Activated naive CD4-positive, alpha-beta T cell treated with anti-CD3 and anti-CD28 coated beads, Interleukin-2, amount 50 U/mL, for 72 hours (primary cell): Measurements from ENCODE around the gene DQX1. TPM values are rescaled to one million over a fixed set of nuclear protein-coding genes. Genes with fewer than 3 reads are reported as not detected.
"Not testable (repeated sequence)": the region's sequence is repeated elsewhere in the genome, so short reads cannot be mapped to it uniquely, and the experiment has no call there.

Experiments
- ATAC-seq, 2 donors: fragments of 150-1000 bp; cut with Tn5 transposase; 2 replicates each; pipeline ENCODE4 v1.10.0; 2021; ENCODE audit warnings: mild to moderate bottlenecking in 2 of 2, moderate library complexity in 2 of 2
- DNase-seq, 2 donors: peaks; one replicate each; pipeline ENCODE4 v3.0.0; 2021 to 2022; ENCODE audit warnings: low spot score in 2 of 2
- H3K27ac Mint-ChIP-seq, 2 donors: one replicate each; pipeline ENCODE4 v1.8.0; 2022; ENCODE audit warnings: mild to moderate bottlenecking in 2 of 2, mixed read lengths in 2 of 2
- H3K36me3 Mint-ChIP-seq, 2 donors: one replicate each; pipeline ENCODE4 v1.8.0; 2022; ENCODE audit warnings: mixed read lengths in 2 of 2
- H3K9me3 Mint-ChIP-seq, 2 donors: one replicate each; pipeline ENCODE4 v1.8.0; 2022; ENCODE audit warnings: mixed read lengths in 2 of 2
- total RNA-seq, 2 donors: library from RNA; stranded (reverse); gene quantifications; one replicate each; pipeline ENCODE4 v1.2.3, GENCODE V29; 2022

DQX1 gene, protein sequence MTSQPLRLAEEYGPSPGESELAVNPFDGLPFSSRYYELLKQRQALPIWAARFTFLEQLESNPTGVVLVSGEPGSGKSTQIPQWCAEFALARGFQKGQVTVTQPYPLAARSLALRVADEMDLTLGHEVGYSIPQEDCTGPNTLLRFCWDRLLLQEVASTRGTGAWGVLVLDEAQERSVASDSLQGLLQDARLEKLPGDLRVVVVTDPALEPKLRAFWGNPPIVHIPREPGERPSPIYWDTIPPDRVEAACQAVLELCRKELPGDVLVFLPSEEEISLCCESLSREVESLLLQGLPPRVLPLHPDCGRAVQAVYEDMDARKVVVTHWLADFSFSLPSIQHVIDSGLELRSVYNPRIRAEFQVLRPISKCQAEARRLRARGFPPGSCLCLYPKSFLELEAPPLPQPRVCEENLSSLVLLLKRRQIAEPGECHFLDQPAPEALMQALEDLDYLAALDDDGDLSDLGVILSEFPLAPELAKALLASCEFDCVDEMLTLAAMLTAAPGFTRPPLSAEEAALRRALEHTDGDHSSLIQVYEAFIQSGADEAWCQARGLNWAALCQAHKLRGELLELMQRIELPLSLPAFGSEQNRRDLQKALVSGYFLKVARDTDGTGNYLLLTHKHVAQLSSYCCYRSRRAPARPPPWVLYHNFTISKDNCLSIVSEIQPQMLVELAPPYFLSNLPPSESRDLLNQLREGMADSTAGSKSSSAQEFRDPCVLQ
- 1 to 10 TPM in 1 of 2 donors, under 1 TPM in 1; 0.29 to 2.3 TPM for total RNA-seq

DNA sequence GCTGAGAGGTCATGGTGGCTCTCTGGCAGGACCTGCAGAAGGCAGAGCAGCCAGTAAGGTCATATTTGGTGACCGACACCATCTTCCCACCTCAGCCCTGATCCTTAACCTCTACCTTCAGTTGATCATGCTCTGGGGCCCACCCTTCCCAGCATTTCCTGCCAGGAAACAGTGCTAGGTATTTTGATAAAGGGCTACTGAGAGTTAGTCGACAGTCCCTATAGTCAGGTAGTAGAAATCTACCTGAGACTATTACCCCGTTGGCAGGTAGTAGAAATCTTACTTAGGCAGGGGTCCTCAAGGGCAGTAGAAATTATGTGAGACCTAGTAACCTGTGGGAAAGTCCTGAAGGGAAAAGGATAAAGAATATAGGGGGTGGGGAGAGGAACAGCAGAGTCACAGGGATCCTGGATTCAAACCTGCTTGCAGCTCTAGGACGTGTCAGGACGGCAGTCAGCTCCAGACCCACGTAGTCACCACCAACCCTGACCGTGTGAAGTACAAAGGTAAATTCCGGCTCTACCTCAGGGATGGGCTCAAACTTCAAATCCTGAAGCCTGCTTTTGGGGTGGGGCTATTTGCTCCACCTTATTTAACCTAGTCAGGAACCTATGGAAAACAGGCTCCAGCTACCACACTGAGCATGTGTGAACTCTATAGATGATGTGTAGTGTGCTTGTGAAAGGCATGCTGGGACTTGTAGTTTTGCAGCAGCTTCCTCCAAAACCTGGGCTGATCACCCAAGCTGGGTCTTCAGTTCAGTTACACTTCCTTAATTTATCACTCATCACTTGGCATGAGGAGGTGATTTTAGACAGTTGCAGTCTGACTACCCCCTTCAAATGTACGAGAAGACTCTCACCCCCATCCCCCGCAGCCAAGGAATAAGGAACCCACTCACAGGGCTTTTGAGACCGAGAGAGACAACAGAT, at the start of gene DQX1:
Gene DQX1, minus strand, starts transcription at position 515 of the 932 bp plus-strand sequence. Its CDS starts 502 bp downstream, at position 13.
- ATAC-seq = no peak
- peaks cover 38 to 43% of the 10 kb centered on the region in 2 donors for H3K36me3 Mint-ChIP-seq
- peak within 1 kb of the TSS; percentile 32 to 46 for H3K27ac Mint-ChIP-seq
- no peak for DNase-seq
- no peaks in the 10 kb centered on the region for H3K9me3 Mint-ChIP-seq

DNA sequence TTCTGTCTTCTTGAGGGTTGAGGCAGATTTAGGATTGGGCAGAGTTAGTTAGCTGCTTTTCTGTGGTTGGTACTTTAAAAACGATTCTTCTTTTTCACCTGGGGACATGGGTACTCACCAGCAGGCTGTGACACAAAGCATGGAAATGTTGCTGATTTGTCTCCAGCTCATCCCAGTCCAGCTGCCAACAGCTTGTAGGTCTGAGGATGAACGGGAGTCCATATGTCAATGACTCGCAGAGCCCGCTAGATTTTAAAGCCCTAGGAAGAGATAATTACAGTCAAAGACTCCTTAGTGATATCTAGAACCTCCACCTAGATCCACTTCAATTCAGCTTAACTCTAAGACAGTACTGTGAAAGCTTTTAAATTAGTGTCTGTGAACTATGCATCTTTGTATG, 49.3 kb upstream of the DQX1 start:
- ATAC-seq (no peak), DNase-seq (no peak)
- H3K27ac Mint-ChIP-seq = no peak overlapping the region
- H3K36me3 Mint-ChIP-seq = peaks cover 0 to 12% of the 10 kb centered on the region in 2 donors
- peaks cover 9 to 11% of the 10 kb centered on the region in 2 donors for H3K9me3 Mint-ChIP-seq

DNA sequence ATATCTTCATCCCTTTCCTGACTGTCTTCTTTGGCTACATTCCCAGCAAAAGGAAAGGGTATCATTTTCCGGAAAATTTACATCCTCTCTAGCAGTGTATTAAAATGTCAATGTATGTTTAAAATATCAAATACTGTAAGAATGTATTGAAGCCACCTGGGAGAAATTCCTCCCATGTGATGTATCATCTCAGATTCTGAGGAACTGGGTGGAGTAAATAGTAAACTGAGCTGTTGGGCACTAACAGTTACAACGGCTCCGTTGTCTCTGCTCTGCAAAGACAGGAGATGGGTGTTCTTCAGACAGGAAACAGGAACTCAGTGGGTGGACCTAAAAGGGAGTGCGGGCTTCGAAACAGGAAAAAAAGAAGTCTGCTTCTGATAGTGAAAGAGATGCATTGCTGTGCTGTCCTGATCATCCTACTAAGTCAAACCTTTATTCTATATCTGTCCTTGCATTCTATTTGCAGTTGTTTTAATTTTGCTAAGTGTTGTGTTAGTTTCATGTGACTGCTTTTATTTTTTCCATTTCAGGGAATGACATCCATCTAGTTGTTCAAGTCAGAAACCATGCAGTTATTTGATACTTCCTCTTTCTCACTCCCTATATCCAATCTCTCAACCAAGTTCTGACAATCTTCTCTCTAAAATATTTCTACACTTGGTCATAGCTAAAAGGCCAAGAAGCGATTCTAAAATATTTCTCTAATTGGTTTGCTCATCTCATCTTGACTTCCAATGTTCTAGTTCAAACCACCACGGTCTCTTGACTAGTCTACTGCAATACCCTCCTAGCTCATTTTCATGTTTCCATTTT, 47.9 kb upstream of the DQX1 start:
- peaks cover 0 to 12% of the 10 kb centered on the region in 2 donors for H3K36me3 Mint-ChIP-seq
- H3K27ac Mint-ChIP-seq = peak overlapping the region; percentile 31 to 76
- peaks cover 9 to 11% of the 10 kb centered on the region in 2 donors for H3K9me3 Mint-ChIP-seq
- ATAC-seq (peak; percentile 28 to 71), DNase-seq (no peak)

DNA sequence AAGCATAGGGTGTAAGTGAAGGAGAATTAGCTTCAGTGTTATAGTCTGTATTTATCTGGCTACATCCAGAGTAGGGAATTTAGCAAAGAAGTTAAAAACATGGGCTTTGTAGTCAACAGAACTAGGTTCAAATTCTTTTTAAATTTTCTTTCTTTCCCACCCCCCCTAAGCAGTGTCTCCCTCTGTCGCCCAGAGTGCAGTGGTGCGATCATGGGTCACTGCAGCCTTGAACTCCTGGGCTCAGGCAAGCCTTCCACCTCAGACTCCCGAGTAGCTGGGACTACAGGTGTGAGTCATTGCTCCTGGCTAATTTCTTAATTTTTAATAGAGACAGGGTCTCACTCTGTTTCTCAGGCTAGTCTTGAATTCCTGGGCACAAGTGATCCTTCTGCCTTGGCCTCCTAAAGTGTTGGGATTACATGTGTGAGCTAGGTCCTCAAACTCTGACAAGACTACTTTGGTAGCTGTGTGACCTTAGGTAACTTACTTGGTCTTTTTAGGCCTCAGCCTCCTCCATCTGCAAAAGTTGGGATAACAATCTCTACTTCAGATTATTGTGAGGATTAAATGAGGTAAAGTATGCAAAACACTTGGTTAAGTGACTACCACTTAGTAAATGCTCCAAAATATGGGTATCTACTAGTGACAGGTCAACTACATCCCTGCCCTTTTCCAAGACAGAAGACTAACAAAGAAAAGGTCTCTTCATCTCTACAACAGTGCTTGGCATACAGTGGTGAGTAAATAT, 46.3 kb upstream of the DQX1 start:
- peaks cover 9 to 11% of the 10 kb centered on the region in 2 donors for H3K9me3 Mint-ChIP-seq
- ATAC-seq = no peak
- H3K27ac Mint-ChIP-seq = no peak overlapping the region

DNA sequence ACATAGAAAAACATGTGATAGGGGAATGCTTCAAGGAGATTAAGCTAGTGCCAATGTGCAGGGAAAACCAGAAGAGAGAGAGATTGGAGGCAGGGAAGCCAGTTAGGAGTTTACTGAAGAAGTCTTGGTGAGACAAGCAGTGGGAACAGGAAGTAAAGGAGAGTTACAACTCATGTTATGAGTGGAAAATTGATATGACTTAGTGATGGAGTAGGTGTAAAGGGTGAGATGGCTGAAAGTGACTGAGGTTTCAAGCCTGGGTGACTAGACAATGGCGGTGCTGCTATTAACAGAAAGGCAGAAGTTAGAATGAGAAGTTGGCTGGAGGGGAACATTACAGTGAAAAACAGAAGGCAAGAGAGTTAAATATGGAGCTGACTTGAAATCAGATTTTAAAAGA, 45.0 kb upstream of the DQX1 start:
- H3K36me3 Mint-ChIP-seq = peaks cover 0 to 12% of the 10 kb centered on the region in 2 donors
- DNase-seq (peak in 1 of 2 donors; percentile 25), ATAC-seq (peak; percentile 85 to 90)
- H3K9me3 Mint-ChIP-seq = peaks cover 9 to 11% of the 10 kb centered on the region in 2 donors
- no peak overlapping the region for H3K27ac Mint-ChIP-seq

More for the DNA sequence above, 46.3 kb upstream of the DQX1 start:
- H3K36me3 Mint-ChIP-seq = peaks cover 0 to 12% of the 10 kb centered on the region in 2 donors
- no peak for DNase-seq

DNA sequence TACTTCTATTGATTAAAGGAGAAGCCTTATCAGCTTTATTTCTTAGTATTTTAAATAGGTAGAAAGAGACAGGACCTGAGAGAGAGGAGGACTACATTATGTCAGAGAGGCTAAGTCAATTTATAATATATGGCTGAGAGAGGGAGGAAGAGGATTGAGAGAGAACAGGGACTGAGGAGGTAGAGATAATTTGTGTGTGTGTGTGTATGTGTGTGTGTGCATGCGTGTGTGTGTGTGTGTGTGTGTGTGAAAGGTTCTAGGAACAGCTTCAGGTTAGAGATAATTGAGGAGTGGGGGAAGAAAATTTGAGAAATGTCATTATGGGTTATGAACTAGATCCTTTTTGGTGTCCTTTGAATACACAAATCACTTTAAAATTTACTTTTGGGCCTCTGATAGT, 43.7 kb upstream of the DQX1 start:
- ATAC-seq (no peak), DNase-seq (no peak)
- H3K9me3 Mint-ChIP-seq = peaks cover 7 to 11% of the 10 kb centered on the region in 2 donors
- H3K36me3 Mint-ChIP-seq = peaks cover 0 to 10% of the 10 kb centered on the region in 2 donors
- no peak overlapping the region for H3K27ac Mint-ChIP-seq

DNA sequence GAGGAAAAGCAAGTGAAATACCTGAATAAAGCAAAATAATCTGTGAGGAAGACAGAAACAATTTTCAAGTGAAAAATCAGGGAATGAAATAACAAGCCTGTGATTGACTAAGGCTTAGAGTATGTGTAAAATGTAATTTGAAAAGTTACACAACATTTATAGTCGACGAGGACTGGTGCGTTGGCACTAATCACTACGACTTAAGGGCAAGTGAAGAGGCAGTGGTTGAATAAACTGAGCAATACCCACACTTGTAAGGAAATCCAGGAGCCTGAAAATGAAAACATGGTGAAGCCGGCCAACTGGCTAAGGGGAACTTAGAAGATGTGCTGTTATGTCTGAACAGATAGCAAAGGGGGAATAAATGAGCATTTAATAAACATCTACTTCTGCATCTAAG, 41.9 kb upstream of the DQX1 start:
- H3K27ac Mint-ChIP-seq = no peak overlapping the region
- ATAC-seq = no peak
- no peaks in the 10 kb centered on the region for H3K36me3 Mint-ChIP-seq
- DNase-seq = no peak
- H3K9me3 Mint-ChIP-seq = no peaks in the 10 kb centered on the region

DNA sequence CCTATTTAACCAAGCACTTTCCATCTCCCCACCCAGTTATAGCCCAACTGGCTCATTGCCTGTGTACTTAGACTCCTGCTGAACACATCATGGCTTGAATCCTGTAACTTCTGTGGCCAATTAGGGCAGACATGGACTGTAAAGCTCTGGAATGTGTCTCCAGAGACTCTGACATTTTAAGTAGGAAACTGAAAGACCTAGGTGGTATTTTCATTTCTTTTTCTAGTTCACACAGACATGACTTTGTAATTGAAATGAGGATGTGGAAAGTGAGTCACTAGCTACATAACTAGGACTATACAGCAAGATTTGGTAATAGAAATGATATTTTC, 40.7 kb upstream of the DQX1 start:
- no peaks in the 10 kb centered on the region for H3K36me3 Mint-ChIP-seq
- DNase-seq (no peak), ATAC-seq (peak; percentile 69 to 75)
- H3K9me3 Mint-ChIP-seq = no peaks in the 10 kb centered on the region
- peak overlapping the region; percentile 3 to 93 for H3K27ac Mint-ChIP-seq

DNA sequence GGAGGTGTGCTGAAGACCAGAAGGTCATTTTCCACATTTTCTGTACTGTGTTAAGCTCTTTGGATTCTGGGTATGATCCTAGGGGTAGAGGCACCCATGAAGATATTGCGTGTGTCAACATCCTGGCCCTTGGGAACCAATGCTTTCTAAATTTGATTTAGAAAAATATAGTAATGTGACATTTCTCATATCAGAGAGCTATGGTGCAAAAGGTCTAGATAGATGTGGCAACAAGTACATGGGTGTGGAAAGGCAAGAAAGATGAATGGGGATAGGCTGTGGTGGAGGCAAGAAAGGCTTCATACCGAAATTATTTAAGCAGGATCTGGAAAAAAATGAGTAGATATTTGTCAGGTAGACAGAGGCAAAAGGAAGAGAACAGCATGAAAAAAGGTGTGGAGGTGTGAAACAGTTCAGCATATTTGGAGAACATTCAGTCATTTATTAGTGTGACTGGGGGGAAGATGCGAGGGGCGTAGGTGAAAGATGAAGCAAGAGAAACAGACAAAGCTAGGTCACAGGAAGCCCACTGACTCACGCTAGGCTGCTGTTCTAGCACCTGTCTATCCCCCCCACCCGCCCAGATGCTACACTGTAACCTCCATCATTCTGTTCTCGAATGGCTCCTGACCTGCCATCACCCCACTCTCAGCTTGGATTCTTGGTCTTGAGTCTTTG, 40.2 kb upstream of the DQX1 start:
- ATAC-seq (peak in 1 of 2 donors; percentile 66), DNase-seq (no peak)
- peak overlapping the region; percentile 3 to 93 for H3K27ac Mint-ChIP-seq
- H3K9me3 Mint-ChIP-seq = no peaks in the 10 kb centered on the region
- no peaks in the 10 kb centered on the region for H3K36me3 Mint-ChIP-seq

DNA sequence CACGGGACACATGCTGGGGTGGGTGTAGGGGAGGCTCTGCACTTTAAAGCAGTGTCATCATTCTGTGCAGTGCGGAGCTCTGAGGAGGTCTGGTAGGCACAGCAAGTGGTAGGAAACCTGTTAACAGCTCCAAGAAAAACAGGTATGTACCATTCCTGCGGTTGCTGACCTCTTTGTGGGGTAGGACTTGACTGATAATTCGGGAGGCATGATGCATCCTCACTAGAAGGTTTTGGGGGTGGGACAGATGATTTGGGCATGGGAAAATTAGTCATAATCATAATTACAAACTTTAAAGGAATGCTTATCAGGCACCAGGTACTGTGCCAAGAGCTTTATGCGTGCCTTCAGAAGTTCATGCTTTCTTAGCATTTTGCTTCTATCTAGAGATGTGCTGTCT, 38.2 kb upstream of the DQX1 start:
- Mint-ChIP-seq H3K36me3 (no peaks in the 10 kb centered on the region), H3K27ac (no peak overlapping the region), H3K9me3 (no peaks in the 10 kb centered on the region)
- no peak for DNase-seq
- ATAC-seq = no peak

DNA sequence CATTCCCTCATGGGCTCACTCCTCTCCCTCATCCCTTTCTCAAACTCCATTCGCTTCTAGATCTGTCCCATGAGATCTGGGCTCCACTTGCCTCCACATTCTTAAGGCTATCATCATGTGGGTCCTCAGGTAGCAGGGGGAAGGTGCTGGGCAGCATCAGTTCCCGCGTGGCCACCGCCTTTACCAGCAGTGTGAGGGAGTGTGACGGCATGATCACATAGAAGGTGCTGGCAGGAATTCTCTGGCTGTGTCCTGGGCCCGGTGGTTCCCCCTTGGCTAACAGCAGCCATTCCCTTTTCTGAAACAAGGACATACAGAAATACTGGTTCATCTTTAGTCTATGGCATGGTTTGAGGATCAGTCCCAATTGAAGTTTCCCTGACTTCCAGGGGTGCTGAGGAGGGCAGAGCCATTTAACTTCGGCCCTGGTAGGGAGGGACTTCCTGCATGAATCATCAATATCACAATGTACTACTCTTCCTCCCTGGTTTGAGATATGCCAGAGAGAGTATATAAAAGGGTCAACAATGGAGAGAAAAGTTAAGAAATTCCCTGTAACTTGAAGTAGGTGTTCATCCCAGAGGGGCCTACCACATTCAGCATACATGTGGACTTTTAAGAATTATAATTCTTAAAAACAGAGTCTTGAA, 36.2 kb upstream of the DQX1 start:
- Mint-ChIP-seq H3K27ac (no peak overlapping the region), H3K36me3 (no peaks in the 10 kb centered on the region), H3K9me3 (no peaks in the 10 kb centered on the region)
- ATAC-seq (no peak), DNase-seq (no peak)

DNA sequence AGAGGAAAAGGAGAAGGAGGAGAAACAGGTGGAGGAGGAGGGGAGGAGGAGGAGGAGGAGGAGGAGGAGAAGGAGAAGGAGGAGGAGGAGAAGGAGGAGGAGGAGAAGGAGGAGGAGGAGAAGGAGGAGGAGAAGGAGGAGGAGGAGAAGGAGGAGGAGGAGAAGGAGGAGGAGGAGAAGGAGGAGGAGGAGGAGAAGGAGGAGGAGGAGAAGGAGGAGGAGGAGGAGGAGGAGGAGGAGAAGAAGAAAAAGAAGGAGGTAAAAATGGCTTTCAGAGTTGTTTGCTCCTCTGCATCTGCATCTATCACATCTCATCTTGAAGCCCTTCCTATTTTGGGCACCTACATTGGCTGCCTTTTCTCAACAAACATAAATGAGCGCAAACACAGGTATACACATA, 35.0 kb upstream of the DQX1 start:
- H3K9me3 Mint-ChIP-seq, DNase-seq, H3K36me3 Mint-ChIP-seq, ATAC-seq, H3K27ac Mint-ChIP-seq: not testable (repeated sequence)

DNA sequence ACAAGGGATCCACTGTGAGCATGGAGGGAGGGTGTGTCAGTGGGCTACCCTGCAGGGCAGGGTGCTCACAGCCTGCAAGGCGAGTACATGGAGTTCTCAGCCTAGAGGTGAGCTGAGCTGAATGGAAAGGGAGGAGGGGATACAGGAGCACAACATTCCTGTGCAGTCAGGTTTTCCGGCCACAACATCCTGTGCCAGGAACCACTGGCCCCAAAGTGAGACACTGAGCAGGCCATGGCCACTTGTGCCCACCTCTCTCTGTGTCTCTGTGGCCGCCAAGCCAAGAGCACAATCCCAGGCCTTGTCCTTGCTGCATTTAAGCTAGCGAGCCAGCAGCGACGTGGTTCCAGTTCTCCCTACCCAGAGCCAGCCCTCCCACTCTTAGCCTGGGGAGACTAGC, 34.6 kb upstream of the DQX1 start:
- Mint-ChIP-seq H3K36me3 (no peaks in the 10 kb centered on the region), H3K9me3 (no peaks in the 10 kb centered on the region), H3K27ac (no peak overlapping the region)
- DNase-seq (no peak), ATAC-seq (peak in 1 of 2 donors; percentile 29)

DNA sequence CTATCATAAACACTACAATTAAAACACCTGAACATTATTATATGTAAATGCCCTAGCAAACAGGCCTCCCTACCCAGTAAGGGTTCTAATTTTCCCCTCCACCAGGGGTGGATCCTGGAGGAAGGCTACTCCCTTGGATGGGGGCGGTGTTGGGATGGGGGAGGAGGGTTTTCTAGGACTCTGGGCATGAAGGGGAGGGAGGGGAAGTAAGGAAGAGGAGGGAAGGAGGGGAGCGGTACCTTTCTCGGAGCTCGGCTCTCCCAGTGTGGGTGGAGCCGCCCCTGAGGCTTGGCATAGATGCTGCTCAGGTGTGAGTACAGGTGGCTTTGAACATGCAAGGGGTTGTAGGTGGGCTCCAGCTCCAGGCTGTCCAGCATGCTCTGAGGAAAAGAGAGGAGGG, 33.9 kb upstream of the DQX1 start:
- Mint-ChIP-seq H3K9me3 (no peaks in the 10 kb centered on the region), H3K27ac (peak overlapping the region in 1 of 2 donors; percentile 19), H3K36me3 (no peaks in the 10 kb centered on the region)
- DNase-seq (no peak), ATAC-seq (no peak)
